T-cell (primary cell): ENCODE data around the gene LRRC1. TPM values are rescaled to one million over a fixed set of nuclear protein-coding genes. Genes with fewer than 3 reads are reported as not detected.

ENCODE experiments used
- ATAC-seq, 4 experiments: fragments of 200-7000 bp in 3 of 4; fragments of 150-1000 bp in 1 of 4; cut with Tn5 transposase; replicated peaks in 1 of 4; 1 replicate in 3 of 4; 2 replicates in 1 of 4; pipeline ENCODE4 v1.10.0; 2021; ENCODE audit warnings: moderate library complexity in 3 of 4, mild to moderate bottlenecking in 2 of 4, moderate number of reproducible peaks in 1 of 4
- CTCF ChIA-PET, 2 donors: fragments of 300-600 bp; sonication (Branson Sonifier 250); formaldehyde crosslinking; loops; one replicate each; lab custom pipeline; 2022; ENCODE audit warnings: antibody characterized with exemption in 2 of 2; lab: Charles Lee
- POLR2A ChIA-PET, 2 donors: fragments of 300-600 bp; sonication (Branson Sonifier 250); formaldehyde crosslinking; loops; one replicate each; lab custom pipeline; 2022; ENCODE audit warnings: antibody characterized with exemption in 2 of 2; lab: Charles Lee
- DNase-seq, 35 experiments: peaks; one replicate each; pipeline versions ENCODE4 v3.0.0 to v3.0.0-alpha.2; 2013 to 2023
- H3K27ac ChIP-seq: one replicate; pipeline ENCODE4 v1.5.1; 2013; ENCODE audit warnings: low read length
- H3K27me3 ChIP-seq, 2 experiments: replicated peaks in 1 of 2; 1 replicate in 1 of 2; 2 replicates in 1 of 2; pipeline versions ENCODE4 v1.6.1 to v1.7.0; 2013; ENCODE audit warnings: low read length in 1 of 2, mixed read lengths in 1 of 2; ENCODE audit not compliant: control insufficient read depth in 2 of 2, insufficient read depth in 2 of 2; ENCODE audit errors: extremely low read depth in 1 of 2
- H3K36me3 ChIP-seq, 2 donors: 1 replicate in 1 of 2; 2 replicates in 1 of 2; pipeline versions ENCODE4 v1.6.1 to v1.7.0; 2013; ENCODE audit warnings: low read length in 1 of 2; ENCODE audit not compliant: control insufficient read depth in 2 of 2, insufficient read depth in 1 of 2; ENCODE audit errors: extremely low read depth in 1 of 2
- H3K4me1 ChIP-seq, 2 experiments: 1 replicate in 1 of 2; 2 replicates in 1 of 2; pipeline versions ENCODE4 v1.6.1 to v1.7.0; 2013; ENCODE audit warnings: low read length in 2 of 2, mixed read lengths in 1 of 2; ENCODE audit not compliant: insufficient read depth in 2 of 2, control insufficient read depth in 1 of 2; ENCODE audit errors: extremely low read depth in 1 of 2
- H3K4me3 ChIP-seq, 2 donors: 1 replicate in 1 of 2; 2 replicates in 1 of 2; pipeline versions ENCODE4 v1.5.1 to v1.7.0; 2013; ENCODE audit warnings: mild to moderate bottlenecking in 2 of 2, low read length in 1 of 2, moderate library complexity in 1 of 2; ENCODE audit not compliant: control insufficient read depth in 1 of 2; ENCODE audit errors: extremely low read depth in 1 of 2
- H3K9me3 ChIP-seq: 2 replicates; pipeline ENCODE4 v1.7.0; 2013
- H3K27ac Mint-ChIP-seq, 2 donors: one replicate each; pipeline ENCODE4 v1.8.0; 2020 to 2021; ENCODE audit warnings: mild to moderate bottlenecking in 2 of 2, mixed read lengths in 2 of 2
- H3K27me3 Mint-ChIP-seq, 2 donors: one replicate each; pipeline ENCODE4 v1.8.0; 2021 to 2022; ENCODE audit warnings: mixed read lengths in 2 of 2
- H3K36me3 Mint-ChIP-seq: one replicate; pipeline ENCODE4 v1.8.0; 2021; ENCODE audit warnings: mixed read lengths
- H3K4me1 Mint-ChIP-seq, 3 donors: one replicate each; pipeline ENCODE4 v1.8.0; 2020 to 2022; ENCODE audit warnings: mixed read lengths in 3 of 3, mild to moderate bottlenecking in 1 of 3
- H3K4me3 Mint-ChIP-seq, 3 donors: one replicate each; pipeline ENCODE4 v1.8.0; 2020 to 2022; ENCODE audit warnings: mild to moderate bottlenecking in 3 of 3, mixed read lengths in 3 of 3, moderate library complexity in 3 of 3
- H3K9me3 Mint-ChIP-seq, 3 donors: one replicate each; pipeline ENCODE4 v1.8.0; 2020 to 2022; ENCODE audit warnings: mixed read lengths in 3 of 3
- WGBS: methylation state at CpG from one replicate; pipeline ENCODE4 v1.1.5; 2013; ENCODE audit warnings: missing lambda C conversion rate; ENCODE audit not compliant: insufficient coverage; 5-methylcytosine and 5-hydroxymethylcytosine counted together
- total RNA-seq, 35 experiments: library from RNA in 6 of 35; stranded (reverse) in 6 of 35; fragments of 120-200 nt in 1 of 35; gene quantifications; one replicate each; pipeline versions ENCODE4 v1.2.1 to v1.2.4 and lab custom pipeline; 2013 to 2026

Gene LRRC1
- total RNA-seq, 5 donors from 2014 or later (not counting 1 experiment from before 2014, with no cell fraction given) = 2.1 to 3.9 (median 2.8) TPM

DNA sequence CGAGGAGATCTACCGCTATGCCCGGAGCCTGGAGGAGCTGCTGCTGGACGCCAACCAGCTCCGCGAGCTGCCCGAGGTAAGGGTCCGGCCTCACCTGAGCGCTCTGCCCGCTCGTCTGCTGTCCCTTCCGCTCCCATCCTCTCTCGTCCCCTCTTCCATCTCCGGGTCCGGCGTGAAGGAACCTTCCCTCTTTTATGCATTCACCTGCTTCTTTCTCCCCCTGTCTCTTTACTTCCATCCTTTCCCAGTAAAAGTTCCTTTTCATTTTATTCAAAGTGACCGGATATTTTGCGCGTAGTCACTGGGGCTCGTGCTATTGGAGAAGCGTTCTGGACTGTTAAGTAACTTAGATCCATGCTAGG is 516 bp downstream of the LRRC1 start:
- peak overlapping the region; percentile 96 to 97 (median 96) for H3K4me3 Mint-ChIP-seq
- H3K27me3 ChIP-seq = peaks cover 0 to 15% of the 10 kb centered on the region in 2 experiments
- H3K36me3 ChIP-seq = no peaks in the 10 kb centered on the region
- no peaks in the 10 kb centered on the region for H3K36me3 Mint-ChIP-seq
- CTCF ChIA-PET = interaction anchor here in 1 of 2 donors (0.7 kb wide), 1 partner anchor 77 kb away, joined by 3 read pairs; no protein-coding TSS in a partner anchor
- H3K9me3 Mint-ChIP-seq = no peaks in the 10 kb centered on the region
- no peak overlapping the region for H3K27ac ChIP-seq
- ATAC-seq (no peak), DNase-seq (peak in 1 of 35 experiments; percentile 6)
- peak overlapping the region; percentile 53 to 72 for H3K27ac Mint-ChIP-seq
- H3K9me3 ChIP-seq = no peaks in the 10 kb centered on the region
- H3K4me1 ChIP-seq = peaks cover 15 to 29% of the 10 kb centered on the region in 2 experiments
- H3K4me3 ChIP-seq = peak overlapping the region; percentile 62 to 96
- H3K27me3 Mint-ChIP-seq = peaks cover 12 to 19% of the 10 kb centered on the region in 2 donors
- POLR2A ChIA-PET = no interaction called here
- WGBS = under 1% methylated on average over 16 of the region's 21 CpGs
- peaks cover 28 to 31% (median 29%) of the 10 kb centered on the region in 3 donors for H3K4me1 Mint-ChIP-seq

DNA sequence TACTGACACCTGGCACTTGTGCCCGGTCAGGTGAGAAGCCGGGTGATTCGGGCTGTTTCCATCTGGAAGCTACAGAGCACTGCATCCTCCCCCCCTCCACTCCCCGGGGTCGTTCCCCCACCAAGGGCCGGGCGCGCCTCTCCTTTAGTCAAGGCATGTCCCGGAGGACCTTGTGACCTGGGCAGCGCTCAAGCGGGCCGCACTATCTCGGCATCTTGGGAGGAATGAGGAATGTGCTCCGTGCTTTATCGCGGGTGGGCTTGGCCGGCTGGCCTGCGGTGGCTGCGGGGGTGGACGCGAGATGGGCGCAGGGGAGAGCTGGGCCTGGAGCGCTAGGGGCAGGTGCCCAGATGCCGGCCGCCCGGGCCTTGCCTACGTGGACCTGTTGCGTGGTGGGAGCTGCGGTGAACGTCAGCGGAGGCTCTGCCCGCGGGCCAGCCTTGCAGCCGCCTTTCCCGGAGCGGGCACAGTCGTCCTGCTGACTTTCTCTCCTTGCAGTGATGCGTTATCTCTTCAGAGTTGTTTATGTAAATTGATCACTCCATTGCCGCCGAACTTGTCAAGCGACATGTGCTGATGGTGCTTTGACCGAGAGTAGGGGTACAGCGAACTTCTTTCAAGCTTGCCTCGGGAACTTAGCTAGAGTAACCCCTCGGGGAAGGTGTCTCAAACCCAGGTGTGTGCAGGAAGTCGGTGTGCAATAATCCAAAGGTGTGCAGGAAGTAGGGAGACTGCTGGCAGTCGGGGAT is 1.1 kb downstream of the LRRC1 start:
- ATAC-seq = no peak
- 15% methylated on average over 40 of the region's 47 CpGs for WGBS
- Histone ChIP-seq H3K27me3 (peaks cover 0 to 15% of the 10 kb centered on the region in 2 experiments), H3K9me3 (no peaks in the 10 kb centered on the region), H3K4me1 (peaks cover 15 to 29% of the 10 kb centered on the region in 2 experiments), H3K27ac (no peak overlapping the region), H3K36me3 (no peaks in the 10 kb centered on the region), H3K4me3 (peak overlapping the region; percentile 62 to 96)
- peak overlapping the region; percentile 53 to 72 for H3K27ac Mint-ChIP-seq
- H3K9me3 Mint-ChIP-seq = no peaks in the 10 kb centered on the region
- CTCF ChIA-PET = no interaction called here
- peak in 10 of 35 experiments; percentile 0 to 28 (median 7) for DNase-seq
- peaks cover 28 to 31% (median 29%) of the 10 kb centered on the region in 3 donors for H3K4me1 Mint-ChIP-seq
- H3K27me3 Mint-ChIP-seq = peaks cover 9 to 17% of the 10 kb centered on the region in 2 donors
- H3K36me3 Mint-ChIP-seq = no peaks in the 10 kb centered on the region
- peak overlapping the region; percentile 96 to 97 (median 96) for H3K4me3 Mint-ChIP-seq
- POLR2A ChIA-PET = no interaction called here

DNA sequence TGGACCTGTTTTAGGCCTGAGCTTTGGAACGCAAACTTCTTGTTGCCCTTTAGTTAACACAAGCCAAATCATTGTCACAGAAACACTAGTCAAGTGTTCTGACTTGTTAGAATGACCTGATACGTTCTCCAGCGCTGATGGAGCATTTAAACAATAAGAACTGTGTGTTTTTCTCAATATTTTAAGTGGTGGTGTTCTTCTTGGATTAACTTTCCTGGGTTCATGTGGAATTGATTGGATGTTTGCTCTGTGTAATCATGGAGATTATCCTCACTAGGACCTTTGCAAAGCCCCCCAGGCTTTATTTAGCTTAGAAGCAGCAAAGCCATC is 1.6 kb downstream of the LRRC1 start:
- CTCF ChIA-PET = no interaction called here
- POLR2A ChIA-PET = interaction anchor here (0.6 to 0.8 kb wide), 2 partner anchors 487 to 1739 kb away, joined by 3 to 4 read pairs; no protein-coding TSS in a partner anchor

DNA sequence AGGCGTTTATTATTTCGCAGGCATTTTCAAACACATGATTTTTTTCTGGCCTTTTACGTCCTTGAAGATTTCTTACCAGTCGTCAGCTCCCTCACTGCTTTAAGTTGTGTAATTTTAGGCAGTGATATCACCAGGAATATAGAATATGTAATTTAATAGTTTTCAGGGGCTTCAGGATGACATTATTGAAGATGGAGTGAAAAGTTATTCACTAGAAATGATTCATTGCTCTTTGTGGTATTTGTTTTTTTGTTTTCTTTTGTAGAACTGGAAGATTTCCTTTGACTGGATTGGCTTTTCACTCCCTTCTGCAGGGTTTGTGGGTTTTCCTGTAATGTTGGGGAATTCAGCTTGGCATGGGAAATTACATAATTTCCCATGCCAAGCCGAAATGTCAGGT is 2.0 kb downstream of the LRRC1 start:
- Histone ChIP-seq H3K4me1 (peaks cover 15 to 29% of the 10 kb centered on the region in 2 experiments), H3K36me3 (no peaks in the 10 kb centered on the region), H3K4me3 (no peak overlapping the region), H3K9me3 (no peaks in the 10 kb centered on the region), H3K27ac (no peak overlapping the region), H3K27me3 (peaks cover 0 to 11% of the 10 kb centered on the region in 2 experiments)
- ChIA-PET CTCF (interaction anchor here in 1 of 2 donors (0.6 kb wide), 1 partner anchor 73 kb away, joined by 3 read pairs; no protein-coding TSS in a partner anchor), POLR2A (interaction anchor here (0.6 to 0.8 kb wide), 2 partner anchors 487 to 1739 kb away, joined by 3 to 4 read pairs; no protein-coding TSS in a partner anchor)
- Mint-ChIP-seq H3K4me1 (peaks cover 28 to 31% (median 29%) of the 10 kb centered on the region in 3 donors), H3K27ac (no peak overlapping the region), H3K4me3 (peak overlapping the region; percentile 96 to 97 (median 96)), H3K9me3 (no peaks in the 10 kb centered on the region), H3K36me3 (no peaks in the 10 kb centered on the region), H3K27me3 (peaks cover 4 to 9% of the 10 kb centered on the region in 2 donors)
- DNase-seq = no peak
- 50% methylated on average over 1 of the region's 5 CpGs for WGBS
- ATAC-seq = no peak

More for the DNA sequence above, 1.6 kb downstream of the LRRC1 start:
- Histone ChIP-seq H3K27ac (no peak overlapping the region), H3K4me1 (peaks cover 15 to 29% of the 10 kb centered on the region in 2 experiments), H3K9me3 (no peaks in the 10 kb centered on the region), H3K36me3 (no peaks in the 10 kb centered on the region), H3K27me3 (peaks cover 0 to 11% of the 10 kb centered on the region in 2 experiments), H3K4me3 (no peak overlapping the region)
- H3K9me3 Mint-ChIP-seq = no peaks in the 10 kb centered on the region
- ATAC-seq (no peak), DNase-seq (peak in 1 of 35 experiments; percentile 14)
- no peaks in the 10 kb centered on the region for H3K36me3 Mint-ChIP-seq
- peaks cover 28 to 31% (median 29%) of the 10 kb centered on the region in 3 donors for H3K4me1 Mint-ChIP-seq
- H3K4me3 Mint-ChIP-seq = peak overlapping the region; percentile 96 to 97 (median 96)
- peaks cover 4 to 11% of the 10 kb centered on the region in 2 donors for H3K27me3 Mint-ChIP-seq
- WGBS = no CpG with 5 or more reads among the region's 3 CpGs
- peak overlapping the region in 1 of 2 donors; percentile 4 for H3K27ac Mint-ChIP-seq

DNA sequence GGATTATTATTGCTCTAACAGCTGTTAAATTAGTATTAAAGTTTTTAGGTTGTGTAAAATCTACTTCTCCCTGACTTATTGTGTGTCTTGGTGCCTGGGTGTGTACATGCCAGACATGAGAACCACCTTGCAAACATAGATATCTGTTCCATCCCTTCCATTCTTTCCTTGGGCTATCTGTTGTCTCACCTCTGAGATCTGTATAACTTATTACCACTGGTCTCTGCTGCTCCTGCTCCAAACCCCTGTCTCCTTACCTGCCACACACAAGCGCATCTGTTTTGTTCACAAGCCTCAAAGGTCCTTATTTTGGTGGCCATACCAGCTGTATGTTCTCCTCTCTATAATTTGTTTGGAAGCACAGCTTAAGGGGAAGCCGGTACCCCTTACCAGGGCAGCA is 2.5 kb downstream of the LRRC1 start:
- H3K36me3 ChIP-seq = no peaks in the 10 kb centered on the region
- 100% methylated on average over 2 of the region's 2 CpGs for WGBS
- H3K36me3 Mint-ChIP-seq = no peaks in the 10 kb centered on the region
- H3K4me3 ChIP-seq = no peak overlapping the region
- POLR2A ChIA-PET = interaction anchor here in 1 of 2 donors (0.8 kb wide), 1 partner anchor 487 kb away, joined by 3 read pairs; no protein-coding TSS in a partner anchor
- H3K9me3 ChIP-seq = no peaks in the 10 kb centered on the region
- DNase-seq = no peak
- CTCF ChIA-PET = interaction anchor here in 1 of 2 donors (0.6 kb wide), 1 partner anchor 73 kb away, joined by 3 read pairs; no protein-coding TSS in a partner anchor
- H3K27me3 Mint-ChIP-seq = peaks cover 4 to 5% of the 10 kb centered on the region in 2 donors
- ATAC-seq = no peak
- H3K27ac ChIP-seq = no peak overlapping the region
- H3K4me1 Mint-ChIP-seq = peaks cover 28 to 31% (median 29%) of the 10 kb centered on the region in 3 donors
- H3K4me1 ChIP-seq = peaks cover 15 to 29% of the 10 kb centered on the region in 2 experiments
- H3K4me3 Mint-ChIP-seq = peak overlapping the region in 2 of 3 donors; percentile 1 to 97
- peaks cover 0 to 8% of the 10 kb centered on the region in 2 experiments for H3K27me3 ChIP-seq
- no peak overlapping the region for H3K27ac Mint-ChIP-seq
- no peaks in the 10 kb centered on the region for H3K9me3 Mint-ChIP-seq

DNA sequence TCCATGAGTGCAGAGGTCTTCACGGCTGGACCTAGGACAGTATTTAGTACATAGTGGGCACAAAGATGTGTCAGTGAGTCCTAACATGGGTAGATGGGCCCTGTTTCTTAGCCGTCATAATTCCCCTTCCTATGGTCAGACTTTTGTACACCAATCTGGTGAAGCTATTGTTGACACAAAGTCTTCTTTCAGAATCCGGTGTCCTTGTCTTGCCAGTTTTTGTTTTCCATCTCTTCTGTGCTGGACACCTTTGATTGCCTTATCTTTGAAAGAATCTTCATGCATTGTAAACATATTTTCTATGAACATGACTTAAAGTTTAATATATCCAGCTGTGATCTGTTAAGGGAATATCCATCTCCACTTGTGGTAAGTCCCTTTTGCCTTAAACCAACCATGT is 4.5 kb downstream of the LRRC1 start:
- no peak overlapping the region for H3K4me3 Mint-ChIP-seq
- Histone ChIP-seq H3K27ac (no peak overlapping the region), H3K27me3 (no peaks in the 10 kb centered on the region), H3K4me3 (no peak overlapping the region), H3K36me3 (no peaks in the 10 kb centered on the region), H3K9me3 (no peaks in the 10 kb centered on the region), H3K4me1 (peaks cover 8 to 17% of the 10 kb centered on the region in 2 experiments)
- peaks cover 13 to 15% (median 14%) of the 10 kb centered on the region in 3 donors for H3K4me1 Mint-ChIP-seq
- ChIA-PET POLR2A (no interaction called here), CTCF (interaction anchor here (0.6 to 0.7 kb wide), 2 partner anchors 75 kb away, joined by 5 to 6 read pairs; no protein-coding TSS in a partner anchor)
- H3K27ac Mint-ChIP-seq = no peak overlapping the region
- no peaks in the 10 kb centered on the region for H3K36me3 Mint-ChIP-seq
- no peaks in the 10 kb centered on the region for H3K9me3 Mint-ChIP-seq
- H3K27me3 Mint-ChIP-seq = no peaks in the 10 kb centered on the region
- 100% methylated on average over 2 of the region's 3 CpGs for WGBS
- DNase-seq (no peak), ATAC-seq (no peak)
